ENCODE measurements around the gene GPRIN1.

GPRIN1 gene

DNA sequence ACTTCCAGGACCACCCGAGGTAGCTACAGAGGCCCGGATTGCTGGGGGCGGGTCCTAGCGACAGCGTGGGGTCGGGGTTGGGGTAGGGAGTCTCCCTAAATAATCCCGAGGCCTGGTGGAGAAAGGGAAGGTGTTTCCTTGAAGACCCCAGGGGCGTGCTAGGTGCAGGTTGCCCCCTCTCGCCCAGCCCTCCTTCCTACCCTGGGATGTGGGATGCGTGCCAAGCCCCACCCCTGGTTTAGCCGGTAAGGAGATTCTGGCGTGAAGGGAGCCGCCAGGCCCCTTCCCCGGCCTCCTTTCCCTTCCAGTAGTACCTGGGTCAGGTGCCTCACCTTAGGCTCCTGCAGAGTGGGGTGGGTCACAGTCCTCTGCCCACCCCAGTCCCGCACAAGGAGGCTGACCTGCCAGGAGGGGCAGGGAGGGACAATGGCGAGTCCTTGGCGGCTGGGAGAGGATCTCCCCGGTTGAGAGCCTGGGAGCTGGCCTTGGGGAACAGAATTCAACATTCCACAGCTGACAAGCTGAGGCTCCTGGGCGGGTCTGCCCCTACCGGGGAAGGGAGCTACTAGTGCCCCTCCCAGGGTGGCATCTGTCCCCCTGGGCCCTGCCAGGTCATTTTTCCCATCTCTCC is 38.0 kb upstream of the GPRIN1 start (continued):
- TF ChIP-seq KLF10 (tag by site-specific recombination; IDR thresholded peaks at IDR 0.05) (no peak), GLIS1 (tag by site-specific recombination; IDR thresholded peaks at IDR 0.05) (0 out of 2 replicates have a peak, but pooled peaks have one; percentile 14)
- TF ChIP-seq, protein P1, sequence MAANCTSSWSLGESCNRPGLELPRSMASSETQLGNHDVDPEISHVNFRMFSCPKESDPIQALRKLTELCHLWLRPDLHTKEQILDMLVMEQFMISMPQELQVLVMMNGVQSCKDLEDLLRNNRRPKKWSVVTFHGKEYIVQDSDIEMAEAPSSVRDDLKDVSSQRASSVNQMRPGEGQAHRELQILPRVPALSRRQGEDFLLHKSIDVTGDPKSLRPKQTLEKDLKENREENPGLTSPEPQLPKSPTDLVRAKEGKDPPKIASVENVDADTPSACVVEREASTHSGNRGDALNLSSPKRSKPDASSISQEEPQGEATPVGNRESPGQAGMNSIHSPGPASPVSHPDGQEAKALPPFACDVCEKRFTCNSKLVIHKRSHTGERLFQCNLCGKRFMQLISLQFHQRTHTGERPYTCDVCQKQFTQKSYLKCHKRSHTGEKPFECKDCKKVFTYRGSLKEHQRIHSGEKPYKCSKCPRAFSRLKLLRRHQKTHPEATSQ (tag by site-specific recombination; IDR thresholded peaks at IDR 0.05) = no peak

- POLR2A ChIA-PET = interaction anchor here (0.7 to 1.2 kb wide), 6 partner anchors 11 to 286 kb away, joined by 3 to 11 read pairs (median 6); partner anchors contain the start of genes EIF4E1B, RNF44 and SNCB
- Histone ChIP-seq H3K4me1 (ENCODE audit: control insufficient read depth, insufficient read depth, low read length) (0 out of 2 replicates have a peak, but pooled peaks cover 2% of the 10 kb centered on the region), H3K9me3 (ENCODE audit: control insufficient read depth, insufficient read depth, low read depth, low read length) (no peaks in the 10 kb centered on the region), H3K27ac (ENCODE audit: extremely low read depth, low read depth, low read length) (peak within 1 kb of the TSS; percentile 66), H3K4me3 (ENCODE audit: low read depth, low read length) (peak within 1 kb of the TSS; percentile 64), H3K36me3 (ENCODE audit: control insufficient read depth in 2 of 2, insufficient read depth in 1 of 2, low read length in 2 of 2) (no peaks in the 10 kb centered on the region)
- CTCF ChIA-PET = interaction anchor here (0.5 to 2.7 kb wide), 11 partner anchors 13 to 1500 kb away, joined by 3 to 13 read pairs (median 4); no protein-coding TSS in a partner anchor
- TF ChIP-seq ZBTB21 (tag by site-specific recombination; IDR thresholded peaks at IDR 0.05) (no peak), ZNF777 (tag by site-specific recombination; IDR thresholded peaks at IDR 0.05; ENCODE audit: borderline replicate concordance) (0 out of 2 replicates have a peak, but pooled peaks have one; percentile 31), ZNF791 (tag by site-specific recombination; IDR thresholded peaks at IDR 0.05) (no peak), ZNF664 (tag by site-specific recombination; IDR thresholded peaks at IDR 0.05) (no peak), ZNF394 (tag by site-specific recombination; IDR thresholded peaks at IDR 0.05; ENCODE audit: borderline replicate concordance) (no peak), ZNF2 (tag by site-specific recombination; IDR thresholded peaks at IDR 0.05) (peak; percentile 27; the same call in 1 of the 2 replicates), PRDM4 (tag by site-specific recombination; IDR thresholded peaks at IDR 0.05) (no peak), ZNF121 (tag by site-specific recombination; IDR thresholded peaks at IDR 0.05) (no peak), REST (tag by site-specific recombination; IDR thresholded peaks at IDR 0.05) (no peak), ZNF23 (tag by site-specific recombination; IDR thresholded peaks at IDR 0.05; ENCODE audit: borderline replicate concordance) (no peak), ZNF426 (tag by site-specific recombination; IDR thresholded peaks at IDR 0.05) (no peak), KLF10 (tag by site-specific recombination; IDR thresholded peaks at IDR 0.05) (peak; percentile 63; the same call in 1 of the 2 replicates), ZNF501 (tag by site-specific recombination; IDR thresholded peaks at IDR 0.05) (no peak), ZNF792 (tag by site-specific recombination; IDR thresholded peaks at IDR 0.05) (no peak), ZNF157 (tag by site-specific recombination; IDR thresholded peaks at IDR 0.05) (no peak), ZNF629 (tag by site-specific recombination; IDR thresholded peaks at IDR 0.05) (no peak), ZNF623 (tag by site-specific recombination; IDR thresholded peaks at IDR 0.05) (no peak), KLF1 (tag by site-specific recombination; IDR thresholded peaks at IDR 0.05) (peak; percentile 57; the same call in 1 of the 2 replicates), ZFP37 (tag by site-specific recombination; IDR thresholded peaks at IDR 0.05) (no peak), IKZF3 (tag by site-specific recombination; IDR thresholded peaks at IDR 0.05) (peak; percentile 67; the same call in 1 of the 2 replicates), ZNF830 (tag by site-specific recombination; IDR thresholded peaks at IDR 0.05; ENCODE audit: low read depth) (no peak), GLIS1 (tag by site-specific recombination; IDR thresholded peaks at IDR 0.05) (peak; percentile 67), HOXD13 (CRISPR knock-in tag; IDR thresholded peaks at IDR 0.05; ENCODE audit: borderline replicate concordance) (no peak)
- TF ChIP-seq, protein P2, sequence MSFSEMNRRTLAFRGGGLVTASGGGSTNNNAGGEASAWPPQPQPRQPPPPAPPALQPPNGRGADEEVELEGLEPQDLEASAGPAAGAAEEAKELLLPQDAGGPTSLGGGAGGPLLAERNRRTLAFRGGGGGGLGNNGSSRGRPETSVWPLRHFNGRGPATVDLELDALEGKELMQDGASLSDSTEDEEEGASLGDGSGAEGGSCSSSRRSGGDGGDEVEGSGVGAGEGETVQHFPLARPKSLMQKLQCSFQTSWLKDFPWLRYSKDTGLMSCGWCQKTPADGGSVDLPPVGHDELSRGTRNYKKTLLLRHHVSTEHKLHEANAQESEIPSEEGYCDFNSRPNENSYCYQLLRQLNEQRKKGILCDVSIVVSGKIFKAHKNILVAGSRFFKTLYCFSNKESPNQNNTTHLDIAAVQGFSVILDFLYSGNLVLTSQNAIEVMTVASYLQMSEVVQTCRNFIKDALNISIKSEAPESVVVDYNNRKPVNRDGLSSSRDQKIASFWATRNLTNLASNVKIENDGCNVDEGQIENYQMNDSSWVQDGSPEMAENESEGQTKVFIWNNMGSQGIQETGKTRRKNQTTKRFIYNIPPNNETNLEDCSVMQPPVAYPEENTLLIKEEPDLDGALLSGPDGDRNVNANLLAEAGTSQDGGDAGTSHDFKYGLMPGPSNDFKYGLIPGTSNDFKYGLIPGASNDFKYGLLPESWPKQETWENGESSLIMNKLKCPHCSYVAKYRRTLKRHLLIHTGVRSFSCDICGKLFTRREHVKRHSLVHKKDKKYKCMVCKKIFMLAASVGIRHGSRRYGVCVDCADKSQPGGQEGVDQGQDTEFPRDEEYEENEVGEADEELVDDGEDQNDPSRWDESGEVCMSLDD (tag by site-specific recombination; IDR thresholded peaks at IDR 0.05) = no peak
These were observed 37.3 kb upstream of the GPRIN1 start, which contains the start of gene TSPAN17 for GRCh38 chr5:176647030-176647842. TSS of gene TSPAN17 (plus strand) at chr5:176647484. CDS start at chr5:176647616, 132 bp downstream.
